GM19025 (cell line): Measurements from ENCODE around the gene YPEL5.
"Not testable (repeated sequence)": the region's sequence is repeated elsewhere in the genome, so short reads cannot be mapped to it uniquely, and the experiment has no call there.

Source experiments
- ATAC-seq: cut with Tn5 transposase; IDR thresholded peaks from one replicate; pipeline ENCODE4 v1.9.1; 2021; ENCODE audit warnings: mild to moderate bottlenecking, low read depth, moderate library complexity; ENCODE audit not compliant: unreplicated experiment

YPEL5 gene

GRCh38 chr2:30146337-30147195, at the start of gene YPEL5:
Gene YPEL5 (plus strand): TSS chr2:30147007. CDS start chr2:30156652, 9,645 bp downstream.
- peak; percentile 92 for ATAC-seq

GRCh38 chr2:30098266-30099005, 48.4 kb upstream of the YPEL5 start:
- ATAC-seq = no peak

GRCh38 chr2:30099366-30099765, 47.4 kb upstream of the YPEL5 start:
- not testable (repeated sequence) for ATAC-seq

GRCh38 chr2:30100691-30101090, 46.1 kb upstream of the YPEL5 start:
- ATAC-seq = not testable (repeated sequence)

GRCh38 chr2:30104307-30104706, 42.5 kb upstream of the YPEL5 start:
- no peak for ATAC-seq

GRCh38 chr2:30105556-30105955, 41.3 kb upstream of the YPEL5 start:
- no peak for ATAC-seq

- no peak for ATAC-seq
Observed at GRCh38 chr2:30106543-30106942, 40.3 kb upstream of the YPEL5 start.

- ATAC-seq = no peak
Observed at GRCh38 chr2:30108192-30108591, 38.6 kb upstream of the YPEL5 start.

GRCh38 chr2:30108851-30109250, 38.0 kb upstream of the YPEL5 start:
- no peak for ATAC-seq

GRCh38 chr2:30109856-30110255, 37.0 kb upstream of the YPEL5 start:
- ATAC-seq = no peak

- ATAC-seq = no peak
Observed at GRCh38 chr2:30110773-30111172, 36.0 kb upstream of the YPEL5 start.

GRCh38 chr2:30111186-30111585, 35.6 kb upstream of the YPEL5 start:
- ATAC-seq = not testable (repeated sequence)

GRCh38 chr2:30112561-30112960, 34.2 kb upstream of the YPEL5 start:
- no peak for ATAC-seq

GRCh38 chr2:30113617-30114293, 33.1 kb upstream of the YPEL5 start:
- no peak for ATAC-seq

GRCh38 chr2:30115141-30115980, 31.4 kb upstream of the YPEL5 start:
- no peak for ATAC-seq

GRCh38 chr2:30115981-30116285, 30.9 kb upstream of the YPEL5 start:
- no peak for ATAC-seq

- ATAC-seq = no peak
Observed at GRCh38 chr2:30122362-30122761, 24.4 kb upstream of the YPEL5 start.

GRCh38 chr2:30127016-30127893, 19.6 kb upstream of the YPEL5 start:
- no peak for ATAC-seq

GRCh38 chr2:30134582-30134981, 12.2 kb upstream of the YPEL5 start:
- no peak for ATAC-seq
